ENCODE measurements around the gene GRID2. TPM values are rescaled to one million over a fixed set of nuclear protein-coding genes. Genes with fewer than 3 reads are reported as not detected.
"Not testable (repeated sequence)": the region's sequence is repeated elsewhere in the genome, so short reads cannot be mapped to it uniquely, and the experiment has no call there.

Gene GRID2
- polyA plus RNA-seq, 3 donors = not detected

GRCh38 chr4:93561842-93562241, 1258.1 kb downstream of the GRID2 start:
- 46 to 60% (median 50%) methylated on average over 1 of the region's 1 CpG for WGBS, 3 donors
- H3K27ac ChIP-seq (ENCODE audit: low read depth, low read length) = no peak overlapping the region

GRCh38 chr4:93568758-93569157, 1265.0 kb downstream of the GRID2 start:
- H3K27ac ChIP-seq (ENCODE audit: low read depth, low read length) = no peak overlapping the region
- WGBS, 3 donors = 74 to 81% (median 81%) methylated on average over 4 of the region's 4 CpGs

- H3K27ac ChIP-seq (ENCODE audit: low read depth, low read length) = no peak overlapping the region
Observed at GRCh38 chr4:93573285-93573684, 1269.5 kb downstream of the GRID2 start.

- WGBS, 3 donors = 68 to 73% (median 69%) methylated on average over 4 of the region's 4 CpGs
- H3K27ac ChIP-seq (ENCODE audit: low read depth, low read length) = no peak overlapping the region
Observed at GRCh38 chr4:93578942-93579341, 1275.2 kb downstream of the GRID2 start.

DNA sequence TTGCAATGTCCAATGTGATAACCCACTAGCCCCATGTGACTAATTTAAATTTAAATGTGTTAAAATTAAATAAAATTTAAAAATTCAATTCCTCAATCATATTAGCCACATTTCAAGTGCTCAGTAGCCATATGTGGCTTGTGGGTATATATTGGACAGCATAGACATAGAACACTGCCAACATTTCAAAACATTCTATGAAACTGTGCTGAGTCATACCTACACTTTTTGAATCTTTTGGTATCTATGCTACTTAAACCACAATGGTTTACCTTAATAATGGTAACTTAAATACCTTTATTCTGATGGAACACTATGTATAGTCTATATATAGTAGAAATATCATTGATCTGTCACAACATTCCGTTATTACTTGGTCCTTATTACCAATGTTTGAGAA, 1301.4 kb downstream of the GRID2 start:
- 71 to 83% (median 83%) methylated on average over 1 of the region's 1 CpG for WGBS, 3 donors
- no peak overlapping the region for H3K27ac ChIP-seq (ENCODE audit: low read depth, low read length)

DNA sequence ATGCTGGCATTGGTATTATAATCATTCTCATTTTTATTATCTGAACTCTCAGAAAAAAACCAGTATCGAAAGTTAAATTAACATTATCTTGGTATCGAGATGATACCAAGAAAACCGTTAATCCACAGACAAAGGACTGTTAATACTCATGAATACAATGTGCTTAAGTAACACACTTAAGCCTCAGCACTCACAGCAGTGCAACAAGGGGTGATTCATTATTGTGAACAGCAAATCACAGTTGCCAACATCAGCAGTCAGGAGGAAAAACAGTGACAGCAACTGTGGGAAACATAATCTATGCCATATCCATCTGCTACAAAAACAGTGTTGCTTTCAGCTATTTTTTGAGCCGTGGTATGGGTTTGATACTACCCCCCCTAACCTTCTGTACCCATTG, 1313.8 kb downstream of the GRID2 start:
- WGBS, 3 donors = 74 to 81% (median 80%) methylated on average over 4 of the region's 4 CpGs
- no peak overlapping the region for H3K27ac ChIP-seq (ENCODE audit: low read depth, low read length)

- H3K27ac ChIP-seq (ENCODE audit: low read depth, low read length) = no peak overlapping the region
Observed at GRCh38 chr4:93633721-93634120, 1330.0 kb downstream of the GRID2 start.

- H3K27ac ChIP-seq (ENCODE audit: low read depth, low read length) = no peak overlapping the region
Observed at GRCh38 chr4:93635943-93636342, 1332.2 kb downstream of the GRID2 start.

DNA sequence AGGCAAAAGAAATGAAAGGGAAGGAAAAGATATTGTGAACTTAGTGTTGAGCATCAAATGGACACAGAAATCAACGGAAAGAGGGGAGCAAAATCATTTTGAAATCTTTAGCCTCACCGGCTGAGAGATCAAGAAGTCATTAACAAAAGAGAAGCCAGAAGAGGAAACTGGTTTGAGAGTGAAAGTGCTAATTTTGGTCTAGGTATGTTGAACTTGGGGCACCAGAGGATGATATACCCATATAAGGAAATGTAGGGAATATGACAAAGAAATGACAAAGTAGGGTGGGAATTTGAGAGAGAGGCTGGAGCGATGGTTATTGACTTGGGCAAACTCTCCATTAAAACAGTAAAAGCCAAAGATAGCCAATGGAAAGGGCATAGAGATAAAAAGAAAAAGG, 1341.4 kb downstream of the GRID2 start:
- H3K27ac ChIP-seq (ENCODE audit: low read depth, low read length) = no peak overlapping the region
- 70 to 91% (median 82%) methylated on average over 3 of the region's 3 CpGs for WGBS, 3 donors

DNA sequence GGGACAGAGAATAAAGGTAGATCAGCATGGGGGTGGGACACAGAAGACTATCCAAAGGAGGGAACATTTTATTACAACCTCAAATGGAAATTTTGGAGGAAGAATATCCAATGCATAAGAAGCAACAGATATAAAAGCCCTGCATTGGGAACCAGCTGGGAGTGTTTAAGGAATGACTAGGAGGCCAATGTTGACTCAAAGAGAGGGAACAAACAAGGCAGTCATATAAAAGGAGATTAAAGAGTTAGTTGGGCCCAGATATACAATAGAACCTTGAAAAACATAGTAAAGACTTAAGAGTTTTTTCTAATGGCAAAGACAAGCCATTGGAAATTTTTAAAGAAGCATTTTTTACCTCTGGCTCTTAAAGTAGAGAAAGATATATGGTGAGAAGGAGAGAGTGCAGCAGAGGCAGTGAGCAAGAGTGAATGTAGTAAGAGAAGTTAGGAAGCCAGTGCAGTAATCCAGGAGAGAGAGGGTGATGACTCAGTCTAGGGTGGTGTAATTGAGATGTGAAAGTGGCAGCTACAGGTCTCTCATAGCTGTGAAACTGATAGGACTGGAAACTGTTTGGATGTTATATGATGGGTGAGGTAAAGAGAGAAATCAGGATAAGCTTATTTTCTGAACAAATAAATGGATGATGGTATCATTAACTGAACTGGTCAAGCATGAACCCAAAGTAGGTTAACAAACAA, 1342.6 kb downstream of the GRID2 start:
- H3K27ac ChIP-seq (ENCODE audit: low read depth, low read length) = no peak overlapping the region

DNA sequence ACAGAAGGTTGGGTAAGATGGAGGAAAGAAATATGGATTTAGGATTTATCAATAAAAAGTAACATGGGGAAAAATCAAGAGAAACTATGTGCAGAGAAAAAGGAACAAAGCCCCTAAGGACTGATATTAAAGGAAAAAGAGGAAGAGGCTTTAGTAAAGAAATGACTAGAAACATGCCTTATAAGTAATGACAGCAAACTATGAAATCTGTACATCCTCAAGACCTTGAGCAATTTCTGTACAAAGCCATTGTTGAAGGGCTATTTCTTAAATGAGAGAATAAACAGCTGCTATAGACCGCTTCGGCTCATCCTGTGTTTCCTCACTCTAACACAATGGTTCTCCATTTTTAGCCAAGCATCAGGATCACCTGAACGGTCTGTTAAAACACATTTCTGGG, 1344.5 kb downstream of the GRID2 start:
- WGBS, 3 donors = 67 to 72% (median 71%) methylated on average over 3 of the region's 3 CpGs
- no peak overlapping the region for H3K27ac ChIP-seq (ENCODE audit: low read depth, low read length)

- no peak overlapping the region for H3K27ac ChIP-seq (ENCODE audit: low read depth, low read length)
Observed at GRCh38 chr4:93649828-93650227, 1346.1 kb downstream of the GRID2 start.

DNA sequence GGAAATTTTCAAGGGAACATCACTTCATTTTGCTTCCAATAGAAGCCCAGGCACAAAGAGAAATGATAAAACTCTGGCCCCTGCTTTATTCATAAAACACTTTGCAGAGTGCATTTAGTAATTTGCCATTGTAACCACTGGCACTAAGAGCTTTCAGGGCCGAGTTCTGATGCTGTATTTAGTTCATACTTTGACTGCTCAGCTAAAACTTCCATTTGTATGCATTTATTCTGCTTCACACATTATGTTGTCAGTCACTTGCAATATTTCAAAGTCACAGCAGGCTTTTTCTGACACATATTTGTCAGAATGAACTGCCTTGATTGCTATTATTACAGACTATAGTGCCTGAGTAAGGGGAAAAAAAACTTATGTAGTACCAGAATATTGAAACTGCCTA, 1350.4 kb downstream of the GRID2 start:
- no peak overlapping the region for H3K27ac ChIP-seq (ENCODE audit: low read depth, low read length)
- 39 to 74% (median 72%) methylated on average over 1 of the region's 1 CpG for WGBS, 3 donors

- H3K27ac ChIP-seq (ENCODE audit: low read depth, low read length) = no peak overlapping the region
- WGBS, 3 donors = 70 to 87% (median 82%) methylated on average over 2 of the region's 2 CpGs
Observed at GRCh38 chr4:93657527-93657926, 1353.8 kb downstream of the GRID2 start.

GRCh38 chr4:93658443-93658842, 1354.7 kb downstream of the GRID2 start:
- H3K27ac ChIP-seq (ENCODE audit: low read depth, low read length) = no peak overlapping the region
- WGBS, 3 donors = 58 to 86% (median 66%) methylated on average over 3 of the region's 3 CpGs

GRCh38 chr4:93659629-93660028, 1355.9 kb downstream of the GRID2 start:
- 76 to 89% (median 81%) methylated on average over 2 of the region's 2 CpGs for WGBS, 3 donors
- no peak overlapping the region for H3K27ac ChIP-seq (ENCODE audit: low read depth, low read length)

- WGBS, 3 donors = 86 to 96% (median 95%) methylated on average over 3 of the region's 3 CpGs
Observed at GRCh38 chr4:93660036-93660435, 1356.3 kb downstream of the GRID2 start.

DNA sequence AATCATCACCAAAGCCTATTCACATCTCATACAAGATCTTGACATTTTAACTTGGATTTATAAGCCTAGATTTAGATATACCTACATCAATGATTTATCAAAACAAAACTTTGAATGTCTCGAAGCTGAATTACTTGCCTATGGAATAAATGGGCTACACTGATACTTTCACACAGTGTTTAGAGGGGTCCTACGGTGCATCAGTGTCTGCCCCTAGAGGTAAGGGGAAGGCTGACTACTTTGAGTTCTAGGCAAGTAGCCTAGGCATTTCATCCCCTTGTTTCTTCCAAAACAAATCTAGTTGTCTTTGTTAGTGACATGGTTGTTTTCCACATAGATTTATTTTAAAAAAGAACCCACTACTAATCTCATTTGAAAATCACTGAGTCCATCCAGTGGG, 1366.7 kb downstream of the GRID2 start:
- WGBS, 3 donors = 59 to 86% (median 85%) methylated on average over 2 of the region's 2 CpGs
- no peak overlapping the region for H3K27ac ChIP-seq (ENCODE audit: low read depth, low read length)

More at GRCh38 chr4:93660036-93660435, 1356.3 kb downstream of the GRID2 start:
- no peak overlapping the region for H3K27ac ChIP-seq (ENCODE audit: low read depth, low read length)

DNA sequence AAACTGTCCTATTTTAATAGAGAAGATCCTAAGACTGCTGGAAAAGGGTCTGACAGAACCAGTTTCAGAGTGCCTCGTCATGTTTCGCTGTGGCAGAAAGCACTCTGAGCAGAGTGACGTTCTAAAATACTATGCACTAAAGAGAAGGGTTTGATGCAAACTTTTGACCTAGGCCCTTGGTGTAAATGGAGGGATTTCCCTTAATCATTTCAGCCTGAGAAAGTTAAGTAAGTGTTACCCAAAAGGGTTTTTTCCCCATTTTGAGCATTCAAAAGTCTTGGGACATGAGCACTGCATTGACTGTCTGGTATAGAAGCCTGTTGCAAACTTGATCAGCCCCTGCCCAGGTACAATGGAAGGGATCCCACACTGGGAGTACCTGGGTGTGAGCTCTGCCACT, 1367.3 kb downstream of the GRID2 start:
- 92 to 95% (median 93%) methylated on average over 3 of the region's 3 CpGs for WGBS, 3 donors
- no peak overlapping the region for H3K27ac ChIP-seq (ENCODE audit: low read depth, low read length)

GRCh38 chr4:93676937-93677336, 1373.2 kb downstream of the GRID2 start:
- WGBS, 3 donors = 91 to 96% (median 94%) methylated on average over 11 to 15 of the region's 16 CpGs
- not testable (repeated sequence) for H3K27ac ChIP-seq (ENCODE audit: low read depth, low read length)

- 49 to 78% (median 74%) methylated on average over 3 of the region's 3 CpGs for WGBS, 3 donors
- no peak overlapping the region for H3K27ac ChIP-seq (ENCODE audit: low read depth, low read length)
Observed at GRCh38 chr4:93684571-93684970, 1380.8 kb downstream of the GRID2 start.

All from adipose tissue (tissue), 3 donors.